T-helper 2 cell (primary cell): ENCODE results near the gene CDKN3.

Source experiments
- DNase-seq, 5 experiments: peaks; one replicate each; pipeline versions ENCODE4 v3.0.0 to v3.0.0-alpha.2; 2012 to 2022
- total RNA-seq, 2 donors: gene quantifications; one replicate each; lab custom pipeline; 2026; lab: John Stamatoyannopoulos, UW

CDKN3 gene
- total RNA-seq = 0 to 1.9 reads per million in 2 donors

DNA sequence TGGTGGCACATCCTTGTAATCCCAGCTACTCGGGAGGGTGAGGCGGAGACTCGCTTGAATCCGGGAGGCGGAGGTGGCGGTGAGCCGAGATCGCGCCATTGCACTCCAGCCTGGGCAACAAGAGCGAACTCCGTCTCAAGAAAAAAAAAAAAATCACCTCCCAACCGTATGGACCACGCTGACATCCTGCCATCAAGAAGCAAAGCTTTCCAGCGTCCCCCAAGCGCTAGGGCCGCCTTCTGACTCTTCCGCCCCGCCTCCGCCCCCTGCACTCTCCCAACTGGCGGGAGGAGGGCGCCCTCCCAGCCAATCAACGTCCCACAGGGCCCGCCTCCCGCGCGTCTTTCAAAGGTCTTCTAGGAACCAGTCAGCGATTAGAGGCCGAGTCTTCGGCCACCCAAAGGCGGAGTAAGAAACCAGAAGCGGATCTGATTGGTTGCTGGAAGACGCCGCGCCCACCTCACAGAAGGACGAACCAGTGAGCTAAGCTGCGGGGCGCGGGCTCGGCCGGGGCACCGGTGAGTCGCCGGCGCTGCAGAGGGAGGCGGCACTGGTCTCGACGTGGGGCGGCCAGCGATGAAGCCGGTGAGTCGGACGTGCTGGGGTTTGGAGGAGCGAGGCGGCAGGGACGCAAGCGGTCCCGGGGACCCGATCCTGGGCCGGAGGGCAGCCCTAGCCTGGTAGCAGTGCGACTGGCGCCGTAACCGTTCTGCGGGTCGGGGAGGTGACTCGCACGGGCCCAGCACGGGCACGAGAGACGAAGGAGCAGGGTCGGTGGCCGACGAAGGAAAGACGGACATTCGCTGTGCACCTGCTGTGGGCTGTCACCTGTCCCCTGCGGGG lies at the start of gene CDKN3:
TSS of gene CDKN3 (plus strand) at position 515 of the 843 bp plus-strand sequence. CDS start at position 577, 62 bp downstream.
- peak; percentile 90 to 99 (median 95) for DNase-seq

DNA sequence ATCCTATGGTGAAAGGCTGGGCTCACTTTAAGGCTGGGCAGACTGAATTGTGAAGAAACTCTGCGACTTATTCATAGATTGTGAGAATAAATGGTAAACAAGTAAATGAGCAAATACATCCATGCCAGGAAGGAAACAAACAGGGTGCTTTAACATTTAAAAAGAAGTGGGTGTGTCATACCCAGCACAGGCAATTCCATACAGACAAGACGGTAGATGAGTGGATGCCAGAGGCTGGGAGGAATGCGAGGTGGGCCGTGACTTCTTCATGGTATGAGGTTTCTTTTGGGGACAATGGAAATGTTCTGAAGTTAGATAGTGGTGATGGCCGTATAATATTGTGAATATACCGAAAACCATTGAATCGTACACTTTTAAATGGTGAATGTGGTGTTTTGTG lies 49.8 kb upstream of the CDKN3 start:
- DNase-seq = no peak

DNA sequence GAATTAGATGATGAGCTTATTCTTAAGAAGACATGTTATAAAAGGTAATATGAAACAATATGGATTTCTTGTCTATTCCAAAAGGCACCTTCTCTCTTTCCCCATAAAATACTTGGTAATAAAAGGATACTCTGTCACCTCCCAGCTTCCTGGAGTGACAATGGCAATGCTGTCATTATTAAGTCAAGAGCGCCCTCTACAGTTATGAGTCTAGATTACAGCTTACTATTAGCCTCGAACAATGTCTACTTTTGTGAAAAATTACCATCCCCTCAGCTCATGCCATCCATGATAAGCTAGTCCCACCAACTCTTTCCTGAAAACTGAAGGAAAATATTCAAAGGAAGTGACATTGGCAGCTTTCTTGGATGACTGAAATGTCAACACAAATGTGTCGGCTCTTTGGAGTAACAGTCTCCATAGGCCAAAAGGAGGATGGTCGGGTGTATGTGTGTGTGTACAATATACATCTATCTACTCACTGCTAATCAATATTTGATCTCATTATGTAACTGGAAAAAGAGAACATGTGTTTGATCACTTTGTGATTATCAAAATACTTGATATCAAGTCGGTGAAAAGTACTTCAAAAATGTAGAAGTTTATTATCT lies 48.7 kb upstream of the CDKN3 start:
- peak in 1 of 5 experiments; percentile 45 for DNase-seq

- DNase-seq = no peak
Observed at GRCh38 chr14:54348923-54349620, 47.7 kb upstream of the CDKN3 start.

DNA sequence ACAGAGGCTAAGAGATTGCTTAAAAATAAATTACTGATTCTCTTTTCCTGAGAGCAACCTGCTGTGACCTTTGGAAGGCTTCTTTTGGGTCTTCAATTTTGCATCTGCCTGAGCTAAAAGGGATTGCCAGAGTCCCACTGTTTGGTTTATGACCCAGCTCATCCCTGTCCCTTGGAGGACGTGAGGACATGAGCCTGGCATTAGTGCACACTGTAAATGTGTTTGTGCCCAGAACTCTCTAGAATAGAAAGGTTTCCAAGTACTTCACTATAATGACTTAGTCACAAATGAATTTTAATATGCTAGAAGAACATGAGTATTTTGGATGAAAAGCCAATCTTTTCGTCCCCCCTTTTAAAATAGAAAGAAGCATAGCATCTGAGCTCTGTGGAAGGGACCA lies 47.1 kb upstream of the CDKN3 start:
- DNase-seq = no peak

- DNase-seq = no peak
Observed at GRCh38 chr14:54350203-54350602, 46.6 kb upstream of the CDKN3 start.

DNA sequence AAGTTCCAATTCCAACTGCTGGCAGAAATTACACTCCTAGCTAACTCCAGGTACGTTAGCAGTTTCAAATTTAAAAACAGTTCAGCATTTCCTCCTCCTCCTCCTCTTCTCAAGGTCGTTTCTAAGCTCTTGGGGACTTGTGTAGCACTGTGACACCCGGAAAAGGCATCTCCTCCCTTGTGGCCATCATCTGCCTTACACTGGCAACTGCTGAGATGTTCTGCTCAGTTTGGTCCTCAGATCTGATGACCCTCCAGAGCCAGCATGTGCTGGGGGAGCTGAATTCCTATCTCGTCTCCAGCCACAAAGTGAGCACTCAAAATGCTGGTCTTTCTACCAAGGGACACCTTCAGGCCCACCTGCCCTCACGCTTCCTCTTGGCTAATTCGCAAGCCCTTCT lies 43.5 kb upstream of the CDKN3 start:
- DNase-seq = no peak

GRCh38 chr14:54353694-54354093 lies 43.1 kb upstream of the CDKN3 start:
- no peak for DNase-seq

GRCh38 chr14:54354096-54354495 lies 42.7 kb upstream of the CDKN3 start:
- no peak for DNase-seq

- DNase-seq = no peak
Observed at GRCh38 chr14:54354968-54355641, 41.7 kb upstream of the CDKN3 start.

DNA sequence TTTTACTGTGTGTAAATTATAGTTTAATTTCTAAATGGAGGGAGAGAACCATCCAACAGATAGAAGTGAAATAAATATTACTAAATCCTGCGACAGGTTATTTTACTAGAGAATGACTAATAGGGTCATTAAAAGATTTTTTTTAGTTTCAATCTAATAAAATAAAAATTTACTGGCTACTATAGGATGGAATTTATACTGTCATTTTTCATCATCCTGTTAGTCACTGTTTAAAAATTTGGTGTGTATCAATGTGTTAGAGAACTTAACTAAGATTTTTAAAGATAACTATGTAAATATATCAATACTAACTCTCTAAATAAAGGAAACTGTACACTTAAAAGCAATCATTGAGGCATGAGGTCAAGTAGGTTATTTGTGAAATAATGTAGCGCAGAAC lies 41.1 kb upstream of the CDKN3 start:
- no peak for DNase-seq

- no peak for DNase-seq
Observed at GRCh38 chr14:54356172-54356571, 40.6 kb upstream of the CDKN3 start.

DNA sequence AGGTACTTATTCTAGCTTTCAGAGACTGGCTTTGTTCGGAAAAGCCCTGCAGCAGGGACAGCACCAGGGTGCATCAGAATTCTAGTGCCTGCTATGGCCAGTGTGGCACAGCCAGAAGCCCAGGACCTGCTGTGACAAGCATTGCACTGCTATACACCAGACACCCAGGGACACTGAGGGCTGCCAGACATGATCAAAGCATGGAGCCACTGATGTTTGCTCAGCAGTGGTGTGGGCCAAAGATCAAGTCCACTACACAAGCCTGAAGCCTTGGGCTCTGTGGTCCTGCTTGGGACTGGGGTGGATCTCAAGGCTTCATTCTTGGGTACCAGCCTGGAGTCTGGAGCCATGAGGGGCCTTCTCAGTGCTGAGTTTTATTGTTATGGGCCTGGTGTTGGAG lies 36.1 kb upstream of the CDKN3 start:
- DNase-seq = no peak

GRCh38 chr14:54362089-54362504 lies 34.7 kb upstream of the CDKN3 start:
- no peak for DNase-seq

- DNase-seq = no peak
Observed at GRCh38 chr14:54362759-54363437, 33.9 kb upstream of the CDKN3 start.

GRCh38 chr14:54364555-54365415 lies 32.0 kb upstream of the CDKN3 start:
- DNase-seq = no peak

- DNase-seq = peak in 2 of 5 experiments; percentile 6 to 73
Observed at GRCh38 chr14:54366736-54367735, 29.8 kb upstream of the CDKN3 start.

DNA sequence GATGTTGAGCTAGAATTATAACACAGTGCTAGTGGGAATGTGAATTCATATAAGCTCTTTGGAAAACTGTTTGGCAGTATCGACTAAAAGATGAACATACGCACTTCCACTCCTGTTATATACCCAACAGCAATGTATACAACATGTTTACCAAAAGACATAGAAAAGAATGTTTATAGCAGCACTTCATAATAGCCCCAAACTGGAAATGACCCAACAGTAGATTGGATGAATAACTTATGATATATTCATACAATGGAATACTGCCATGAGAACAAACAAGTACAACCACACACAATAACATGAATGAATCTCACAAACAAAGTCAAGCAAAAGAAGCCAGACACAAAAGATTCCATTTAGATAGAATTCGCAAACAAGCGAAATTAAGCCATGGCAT lies 28.5 kb upstream of the CDKN3 start:
- DNase-seq = no peak

DNA sequence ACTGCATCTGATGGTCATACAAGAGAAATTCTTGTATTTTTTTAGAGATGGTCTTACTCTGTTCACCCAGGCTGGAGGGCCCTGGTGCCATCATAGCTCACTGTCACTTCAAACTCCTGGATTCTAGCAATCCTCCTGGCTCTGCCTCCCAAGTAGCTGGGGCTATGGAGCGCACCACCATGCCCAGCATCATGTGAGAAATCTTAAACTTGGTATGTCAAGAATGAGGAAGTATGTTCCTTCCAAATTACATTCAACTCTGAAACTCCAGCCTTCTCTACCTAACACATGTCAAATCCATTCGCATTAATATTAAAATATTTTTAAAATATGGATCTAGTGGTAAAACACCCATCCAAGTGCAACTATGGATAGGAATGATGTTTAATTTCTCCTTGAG lies 27.5 kb upstream of the CDKN3 start:
- no peak for DNase-seq
